ENCODE data around the gene NDUFB2.

DNA sequence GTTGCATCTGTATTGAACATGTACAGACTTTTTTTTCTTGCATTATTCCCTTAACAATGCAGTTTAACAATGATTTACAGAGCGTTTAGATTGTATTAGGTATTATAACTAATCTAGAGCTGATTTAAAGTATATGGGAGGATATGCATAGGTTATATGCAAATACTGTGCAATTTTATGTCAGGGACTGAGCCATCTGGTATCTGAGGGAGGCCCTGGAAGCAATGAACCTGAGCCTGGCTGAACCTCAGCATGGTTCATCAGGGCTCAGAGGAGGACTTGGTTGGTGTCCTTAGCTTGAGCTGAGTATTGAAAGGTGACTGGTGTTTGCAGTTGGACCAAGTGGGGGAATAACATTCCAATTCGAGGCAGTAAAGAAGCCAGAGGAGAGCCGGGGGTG, 19.0 kb upstream of the NDUFB2 start:
- no peak for TF ChIP-seq POLR2AphosphoS5 (IDR thresholded peaks at IDR 0.05; ENCODE audit: low read depth, low read length)
- TF ChIP-seq POLR2A (IDR thresholded peaks at IDR 0.05; ENCODE audit: low read depth, low read length) = no peak

All from GM12891 (cell line).